ENCODE results near the gene ARID3A. TPM values are rescaled to one million over a fixed set of nuclear protein-coding genes. Genes with fewer than 3 reads are reported as not detected.
A peak's percentile ranks its signal among the peaks of the same experiment; 100 is the strongest.

The ARID3A gene
- total and polyA plus RNA-seq, 7 donors, result 2.3 to 6.7 (median 4.2) TPM

GRCh38 chr19:911197-912033, 14.4 kb upstream of the ARID3A start:
- H3K36me3 ChIP-seq (ENCODE audit: insufficient read depth in 1 of 2, low read depth in 1 of 2), result no peaks in the 10 kb centered on the region
- H3K27me3 ChIP-seq (ENCODE audit: insufficient read depth in 3 of 3, low read length in 2 of 3), result peaks cover 0 to 4% (median 0%) of the 10 kb centered on the region in 3 donors
- H3K27ac ChIP-seq, result no peak overlapping the region
- H3K9me3 ChIP-seq, result no peaks in the 10 kb centered on the region
- H3K4me1 ChIP-seq, result no peaks in the 10 kb centered on the region
- 83 to 88% (median 87%) methylated on average over 49 to 54 of the region's 54 CpGs for WGBS, 3 donors
- DNase-seq, result no peak
- intact Hi-C loops (cut with DNase I), result no loop called here
- TF ChIP-seq, protein P1, sequence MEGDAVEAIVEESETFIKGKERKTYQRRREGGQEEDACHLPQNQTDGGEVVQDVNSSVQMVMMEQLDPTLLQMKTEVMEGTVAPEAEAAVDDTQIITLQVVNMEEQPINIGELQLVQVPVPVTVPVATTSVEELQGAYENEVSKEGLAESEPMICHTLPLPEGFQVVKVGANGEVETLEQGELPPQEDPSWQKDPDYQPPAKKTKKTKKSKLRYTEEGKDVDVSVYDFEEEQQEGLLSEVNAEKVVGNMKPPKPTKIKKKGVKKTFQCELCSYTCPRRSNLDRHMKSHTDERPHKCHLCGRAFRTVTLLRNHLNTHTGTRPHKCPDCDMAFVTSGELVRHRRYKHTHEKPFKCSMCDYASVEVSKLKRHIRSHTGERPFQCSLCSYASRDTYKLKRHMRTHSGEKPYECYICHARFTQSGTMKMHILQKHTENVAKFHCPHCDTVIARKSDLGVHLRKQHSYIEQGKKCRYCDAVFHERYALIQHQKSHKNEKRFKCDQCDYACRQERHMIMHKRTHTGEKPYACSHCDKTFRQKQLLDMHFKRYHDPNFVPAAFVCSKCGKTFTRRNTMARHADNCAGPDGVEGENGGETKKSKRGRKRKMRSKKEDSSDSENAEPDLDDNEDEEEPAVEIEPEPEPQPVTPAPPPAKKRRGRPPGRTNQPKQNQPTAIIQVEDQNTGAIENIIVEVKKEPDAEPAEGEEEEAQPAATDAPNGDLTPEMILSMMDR (IDR thresholded peaks at IDR 0.05), result no peak
- no peak for ATAC-seq
- H3K4me3 ChIP-seq, result no peak overlapping the region

DNA sequence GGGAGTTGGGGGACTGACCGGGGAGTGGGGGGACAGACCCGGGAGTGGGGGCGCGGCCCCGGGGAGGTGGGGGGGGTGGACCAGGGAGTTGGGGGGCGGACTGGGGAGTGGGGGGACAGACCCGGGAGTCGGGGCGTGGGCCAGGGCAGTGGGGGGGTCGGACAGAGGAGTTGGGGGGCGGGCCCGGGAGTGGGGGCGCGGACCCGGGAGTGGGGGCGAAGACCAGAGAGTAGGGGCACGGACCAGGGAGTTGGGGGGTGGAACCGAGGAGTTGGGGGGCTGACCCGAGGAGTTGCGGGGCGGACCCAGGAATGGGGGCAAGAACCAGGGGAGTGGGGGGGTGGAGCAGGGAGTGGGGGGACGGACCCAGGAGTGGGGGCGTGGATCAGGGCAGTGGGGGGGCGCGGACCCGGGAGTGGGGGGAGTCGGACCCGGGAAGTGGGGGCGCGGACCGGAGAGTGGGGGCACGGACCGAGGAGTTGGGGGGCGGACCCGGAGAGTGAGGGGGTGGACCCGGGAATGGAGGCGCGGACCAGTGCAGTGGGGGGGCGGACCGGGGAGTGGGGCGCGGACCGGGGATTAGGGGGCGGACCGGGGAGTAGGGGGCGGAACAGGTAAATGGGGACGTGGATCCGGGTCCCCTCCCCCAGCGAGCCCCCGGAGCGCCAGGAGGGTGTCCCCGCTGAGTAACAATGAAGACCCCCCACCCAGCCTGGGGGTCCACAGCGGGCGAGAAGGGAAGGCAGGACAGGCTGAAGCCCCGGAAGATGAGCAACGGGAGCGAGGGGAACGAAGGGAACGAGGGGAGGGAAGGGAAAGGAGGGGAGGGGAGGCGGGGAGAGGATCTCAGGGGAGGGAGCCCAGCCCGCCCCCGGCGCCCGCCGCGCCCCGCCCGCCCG, 13.4 kb upstream of the ARID3A start:
- Histone ChIP-seq H3K4me1 (peaks cover 7% of the 10 kb centered on the region), H3K4me3 (peak overlapping the region; percentile 92), H3K27ac (peak overlapping the region; percentile 85), H3K9me3 (no peaks in the 10 kb centered on the region), H3K27me3 (ENCODE audit: insufficient read depth in 3 of 3, low read length in 2 of 3) (peaks cover 0 to 14% (median 2%) of the 10 kb centered on the region in 3 donors), H3K36me3 (ENCODE audit: insufficient read depth in 1 of 2, low read depth in 1 of 2) (no peaks in the 10 kb centered on the region)
- TF ChIP-seq, protein P1 (IDR thresholded peaks at IDR 0.05), result no peak
- 6 to 11% (median 6%) methylated on average over 29 to 68 of the region's 69 CpGs for WGBS, 3 donors
- intact Hi-C loops (cut with DNase I), result no loop called here
- DNase-seq, result no peak
- peak in 2 of 4 donors; percentile 7 to 27 for ATAC-seq

DNA sequence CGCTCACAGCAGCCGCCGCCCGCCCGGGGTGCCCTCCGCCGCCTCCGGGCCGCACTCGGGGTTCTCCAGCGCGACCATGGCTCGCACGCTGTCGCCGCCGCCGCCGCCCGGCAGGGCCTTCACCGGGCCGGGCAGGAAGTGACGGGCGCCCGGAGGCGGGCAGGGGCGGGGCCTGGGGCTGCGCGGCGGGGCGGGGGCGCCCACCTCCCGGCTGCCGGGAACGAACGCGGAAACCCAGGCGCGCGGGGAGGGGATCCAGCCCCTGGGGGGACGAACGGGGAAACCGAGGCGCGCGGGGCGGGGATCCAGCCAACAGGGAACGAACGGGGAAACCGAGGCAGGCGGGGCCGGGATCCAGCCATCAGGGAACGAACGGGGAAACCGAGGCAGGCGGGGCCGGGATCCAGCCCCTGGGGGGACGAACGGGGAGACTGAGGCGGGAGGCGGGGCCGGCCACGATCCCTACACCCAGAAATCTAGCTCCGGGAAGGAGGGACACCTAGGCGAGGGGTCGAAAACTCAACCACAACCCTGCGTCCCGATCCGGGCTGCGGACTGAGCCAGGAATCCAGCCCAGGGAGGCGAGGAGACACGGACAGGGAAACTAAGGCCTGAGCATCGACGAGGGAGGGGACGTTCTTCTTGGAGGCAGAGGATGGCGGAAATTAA, 12.6 kb upstream of the ARID3A start, which contains the start of gene R3HDM4:
Gene R3HDM4, minus strand, starts transcription at position 140 of the 669 bp plus-strand sequence. Its CDS starts 62 bp downstream, at position 78.
- intact Hi-C loops (cut with DNase I), result no loop called here
- 1 to 2% (median 2%) methylated on average over 37 to 76 of the region's 76 CpGs for WGBS, 3 donors

More for the DNA sequence above, 12.6 kb upstream of the ARID3A start, which contains the start of gene R3HDM4:
- H3K4me1 ChIP-seq, result peaks cover 14% of the 10 kb centered on the region
- no peaks in the 10 kb centered on the region for H3K36me3 ChIP-seq (ENCODE audit: insufficient read depth in 1 of 2, low read depth in 1 of 2)
- peaks cover 0 to 22% (median 8%) of the 10 kb centered on the region in 3 donors for H3K27me3 ChIP-seq (ENCODE audit: insufficient read depth in 3 of 3, low read length in 2 of 3)
- peak within 1 kb of the TSS; percentile 92 for H3K4me3 ChIP-seq
- peak within 1 kb of the TSS; percentile 85 for H3K27ac ChIP-seq
- no peaks in the 10 kb centered on the region for H3K9me3 ChIP-seq
- TF ChIP-seq, protein P1 (IDR thresholded peaks at IDR 0.05), result no peak
- ATAC-seq (peak; percentile 88 to 95 (median 93)), DNase-seq (peak; percentile 84 to 89)
